HG03354 (cell line): Measurements from ENCODE around the gene DOCK4.
A peak's percentile ranks its signal among the peaks of the same experiment; 100 is the strongest.

Experiments used
- ATAC-seq: cut with Tn5 transposase; IDR thresholded peaks from one replicate; pipeline ENCODE4 v1.9.1; 2021; ENCODE audit warnings: mild to moderate bottlenecking; ENCODE audit not compliant: unreplicated experiment, poor library complexity, severe bottlenecking

DOCK4 gene

GRCh38 chr7:111771638-111772037 is 434.6 kb downstream of the DOCK4 start:
- no peak for ATAC-seq

- no peak for ATAC-seq
These were observed 436.1 kb downstream of the DOCK4 start for GRCh38 chr7:111770116-111770515.

- ATAC-seq, result no peak
These were observed 440.2 kb downstream of the DOCK4 start for GRCh38 chr7:111765751-111766643.

GRCh38 chr7:111763221-111763801 is 442.9 kb downstream of the DOCK4 start:
- ATAC-seq, result peak; percentile 63

GRCh38 chr7:111762799-111763198 is 443.4 kb downstream of the DOCK4 start:
- ATAC-seq, result no peak

- ATAC-seq, result no peak
These were observed 444.0 kb downstream of the DOCK4 start for GRCh38 chr7:111762211-111762610.

GRCh38 chr7:111760043-111760442 is 446.2 kb downstream of the DOCK4 start:
- no peak for ATAC-seq

GRCh38 chr7:111758332-111758731 is 447.9 kb downstream of the DOCK4 start:
- ATAC-seq, result no peak

- no peak for ATAC-seq
These were observed 449.5 kb downstream of the DOCK4 start for GRCh38 chr7:111756687-111757178.

GRCh38 chr7:111755383-111755782 is 450.8 kb downstream of the DOCK4 start:
- no peak for ATAC-seq

GRCh38 chr7:111753968-111754367 is 452.2 kb downstream of the DOCK4 start:
- no peak for ATAC-seq

GRCh38 chr7:111752022-111752582 is 454.1 kb downstream of the DOCK4 start:
- peak; percentile 96 for ATAC-seq

GRCh38 chr7:111750878-111751277 is 455.3 kb downstream of the DOCK4 start:
- no peak for ATAC-seq

GRCh38 chr7:111750228-111750627 is 456.0 kb downstream of the DOCK4 start:
- no peak for ATAC-seq

- ATAC-seq, result no peak
These were observed 456.6 kb downstream of the DOCK4 start for GRCh38 chr7:111749625-111750024.

- ATAC-seq, result no peak
These were observed 458.5 kb downstream of the DOCK4 start for GRCh38 chr7:111747718-111748117.

GRCh38 chr7:111746950-111747349 is 459.2 kb downstream of the DOCK4 start:
- ATAC-seq, result no peak

- no peak for ATAC-seq
These were observed 461.6 kb downstream of the DOCK4 start for GRCh38 chr7:111744501-111745155.

- ATAC-seq, result no peak
These were observed 462.9 kb downstream of the DOCK4 start for GRCh38 chr7:111743244-111743847.

- ATAC-seq, result peak; percentile 95
These were observed 464.4 kb downstream of the DOCK4 start for GRCh38 chr7:111741811-111742240.
